ENCODE data around the gene GABBR2. TPM values are rescaled to one million over a fixed set of nuclear protein-coding genes. Genes with fewer than 3 reads are reported as not detected.

GABBR2 gene
- total and polyA plus RNA-seq, 2 experiments from 2014 or later = 0.89 to 1.3 TPM

DNA sequence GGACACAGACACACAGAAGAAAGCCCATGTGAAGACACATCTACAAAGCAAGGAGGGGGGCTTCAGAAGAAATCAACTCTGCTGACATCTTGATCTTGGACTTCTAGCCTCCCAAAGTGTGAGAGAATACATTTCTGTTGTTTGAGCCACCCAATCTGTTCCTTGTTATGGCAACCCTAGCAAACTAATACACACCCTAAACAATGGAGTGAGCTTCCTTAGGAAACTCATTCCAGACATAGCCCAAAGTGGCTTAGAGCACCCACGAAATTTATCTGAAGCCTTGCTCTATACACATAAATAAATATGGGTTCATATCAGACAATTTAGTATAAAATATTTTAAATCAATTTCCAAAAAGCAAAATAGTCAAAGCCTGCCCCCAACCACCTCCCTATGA is 445.7 kb downstream of the GABBR2 start:
- no peaks in the 10 kb centered on the region for H3K9me3 Mint-ChIP-seq
- H3K27ac Mint-ChIP-seq = no peak overlapping the region
- Histone ChIP-seq H4K20me1 (replicated peaks; ENCODE audit: insufficient read depth) (no peaks in the 10 kb centered on the region), H3K4me2 (no peak overlapping the region), H3K4me3 (no peak overlapping the region), H3K79me2 (replicated peaks; ENCODE audit: insufficient read depth) (no peaks in the 10 kb centered on the region), H3K4me1 (ENCODE audit: insufficient read depth) (peaks cover 4% of the 10 kb centered on the region; the same call in 1 of the 2 replicates), H2AFZ (0 out of 2 replicates have a peak overlapping the region, but pooled peaks have one; percentile 6), H3F3A (replicated peaks; ENCODE audit: low read depth) (no peaks in the 10 kb centered on the region), H3K27ac (ENCODE audit: low read depth) (no peak overlapping the region), H3K36me3 (ENCODE audit: insufficient read depth) (no peaks in the 10 kb centered on the region), H3K27me3 (ENCODE audit: insufficient read depth) (no peaks in the 10 kb centered on the region), H3K9me2 (ENCODE audit: insufficient read depth) (no peaks in the 10 kb centered on the region)
- H3K4me1 Mint-ChIP-seq = peaks cover 19% of the 10 kb centered on the region
- ATAC-seq (no peak), DNase-seq (ENCODE audit: low spot score) (no peak)
- H3K36me3 Mint-ChIP-seq (ENCODE audit: low read depth) = no peaks in the 10 kb centered on the region
- no peak overlapping the region for H3K4me3 Mint-ChIP-seq
- TF ChIP-seq POLR2AphosphoS5 (IDR thresholded peaks at IDR 0.05; ENCODE audit: low read depth) (no peak), STAT1 (IDR thresholded peaks at IDR 0.05; ENCODE audit: unreplicated experiment) (no peak), ZNF114 (CRISPR knock-in tag; IDR thresholded peaks at IDR 0.05) (no peak), JUNB (IDR thresholded peaks at IDR 0.05; ENCODE audit: unreplicated experiment) (no peak), ZNF331 (CRISPR knock-in tag; IDR thresholded peaks at IDR 0.05; ENCODE audit: low read depth) (no peak), NANOG (IDR thresholded peaks at IDR 0.05; ENCODE audit: borderline replicate concordance) (no peak), EZH2phosphoT487 (IDR thresholded peaks at IDR 0.05; ENCODE audit: unreplicated experiment) (no peak), EZH2 (IDR thresholded peaks at IDR 0.05; ENCODE audit: low read depth, unreplicated experiment) (no peak), CREB1 (CRISPR knock-in tag; IDR thresholded peaks at IDR 0.05; ENCODE audit: low read depth) (no peak)
- TF ChIP-seq, protein P1, sequence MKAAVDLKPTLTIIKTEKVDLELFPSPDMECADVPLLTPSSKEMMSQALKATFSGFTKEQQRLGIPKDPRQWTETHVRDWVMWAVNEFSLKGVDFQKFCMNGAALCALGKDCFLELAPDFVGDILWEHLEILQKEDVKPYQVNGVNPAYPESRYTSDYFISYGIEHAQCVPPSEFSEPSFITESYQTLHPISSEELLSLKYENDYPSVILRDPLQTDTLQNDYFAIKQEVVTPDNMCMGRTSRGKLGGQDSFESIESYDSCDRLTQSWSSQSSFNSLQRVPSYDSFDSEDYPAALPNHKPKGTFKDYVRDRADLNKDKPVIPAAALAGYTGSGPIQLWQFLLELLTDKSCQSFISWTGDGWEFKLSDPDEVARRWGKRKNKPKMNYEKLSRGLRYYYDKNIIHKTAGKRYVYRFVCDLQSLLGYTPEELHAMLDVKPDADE (IDR thresholded peaks at IDR 0.05) = no peak
- TF ChIP-seq, protein P2, sequence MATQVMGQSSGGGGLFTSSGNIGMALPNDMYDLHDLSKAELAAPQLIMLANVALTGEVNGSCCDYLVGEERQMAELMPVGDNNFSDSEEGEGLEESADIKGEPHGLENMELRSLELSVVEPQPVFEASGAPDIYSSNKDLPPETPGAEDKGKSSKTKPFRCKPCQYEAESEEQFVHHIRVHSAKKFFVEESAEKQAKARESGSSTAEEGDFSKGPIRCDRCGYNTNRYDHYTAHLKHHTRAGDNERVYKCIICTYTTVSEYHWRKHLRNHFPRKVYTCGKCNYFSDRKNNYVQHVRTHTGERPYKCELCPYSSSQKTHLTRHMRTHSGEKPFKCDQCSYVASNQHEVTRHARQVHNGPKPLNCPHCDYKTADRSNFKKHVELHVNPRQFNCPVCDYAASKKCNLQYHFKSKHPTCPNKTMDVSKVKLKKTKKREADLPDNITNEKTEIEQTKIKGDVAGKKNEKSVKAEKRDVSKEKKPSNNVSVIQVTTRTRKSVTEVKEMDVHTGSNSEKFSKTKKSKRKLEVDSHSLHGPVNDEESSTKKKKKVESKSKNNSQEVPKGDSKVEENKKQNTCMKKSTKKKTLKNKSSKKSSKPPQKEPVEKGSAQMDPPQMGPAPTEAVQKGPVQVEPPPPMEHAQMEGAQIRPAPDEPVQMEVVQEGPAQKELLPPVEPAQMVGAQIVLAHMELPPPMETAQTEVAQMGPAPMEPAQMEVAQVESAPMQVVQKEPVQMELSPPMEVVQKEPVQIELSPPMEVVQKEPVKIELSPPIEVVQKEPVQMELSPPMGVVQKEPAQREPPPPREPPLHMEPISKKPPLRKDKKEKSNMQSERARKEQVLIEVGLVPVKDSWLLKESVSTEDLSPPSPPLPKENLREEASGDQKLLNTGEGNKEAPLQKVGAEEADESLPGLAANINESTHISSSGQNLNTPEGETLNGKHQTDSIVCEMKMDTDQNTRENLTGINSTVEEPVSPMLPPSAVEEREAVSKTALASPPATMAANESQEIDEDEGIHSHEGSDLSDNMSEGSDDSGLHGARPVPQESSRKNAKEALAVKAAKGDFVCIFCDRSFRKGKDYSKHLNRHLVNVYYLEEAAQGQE (IDR thresholded peaks at IDR 0.05; ENCODE audit: unreplicated experiment) = no peak
- TF ChIP-seq, protein P3, sequence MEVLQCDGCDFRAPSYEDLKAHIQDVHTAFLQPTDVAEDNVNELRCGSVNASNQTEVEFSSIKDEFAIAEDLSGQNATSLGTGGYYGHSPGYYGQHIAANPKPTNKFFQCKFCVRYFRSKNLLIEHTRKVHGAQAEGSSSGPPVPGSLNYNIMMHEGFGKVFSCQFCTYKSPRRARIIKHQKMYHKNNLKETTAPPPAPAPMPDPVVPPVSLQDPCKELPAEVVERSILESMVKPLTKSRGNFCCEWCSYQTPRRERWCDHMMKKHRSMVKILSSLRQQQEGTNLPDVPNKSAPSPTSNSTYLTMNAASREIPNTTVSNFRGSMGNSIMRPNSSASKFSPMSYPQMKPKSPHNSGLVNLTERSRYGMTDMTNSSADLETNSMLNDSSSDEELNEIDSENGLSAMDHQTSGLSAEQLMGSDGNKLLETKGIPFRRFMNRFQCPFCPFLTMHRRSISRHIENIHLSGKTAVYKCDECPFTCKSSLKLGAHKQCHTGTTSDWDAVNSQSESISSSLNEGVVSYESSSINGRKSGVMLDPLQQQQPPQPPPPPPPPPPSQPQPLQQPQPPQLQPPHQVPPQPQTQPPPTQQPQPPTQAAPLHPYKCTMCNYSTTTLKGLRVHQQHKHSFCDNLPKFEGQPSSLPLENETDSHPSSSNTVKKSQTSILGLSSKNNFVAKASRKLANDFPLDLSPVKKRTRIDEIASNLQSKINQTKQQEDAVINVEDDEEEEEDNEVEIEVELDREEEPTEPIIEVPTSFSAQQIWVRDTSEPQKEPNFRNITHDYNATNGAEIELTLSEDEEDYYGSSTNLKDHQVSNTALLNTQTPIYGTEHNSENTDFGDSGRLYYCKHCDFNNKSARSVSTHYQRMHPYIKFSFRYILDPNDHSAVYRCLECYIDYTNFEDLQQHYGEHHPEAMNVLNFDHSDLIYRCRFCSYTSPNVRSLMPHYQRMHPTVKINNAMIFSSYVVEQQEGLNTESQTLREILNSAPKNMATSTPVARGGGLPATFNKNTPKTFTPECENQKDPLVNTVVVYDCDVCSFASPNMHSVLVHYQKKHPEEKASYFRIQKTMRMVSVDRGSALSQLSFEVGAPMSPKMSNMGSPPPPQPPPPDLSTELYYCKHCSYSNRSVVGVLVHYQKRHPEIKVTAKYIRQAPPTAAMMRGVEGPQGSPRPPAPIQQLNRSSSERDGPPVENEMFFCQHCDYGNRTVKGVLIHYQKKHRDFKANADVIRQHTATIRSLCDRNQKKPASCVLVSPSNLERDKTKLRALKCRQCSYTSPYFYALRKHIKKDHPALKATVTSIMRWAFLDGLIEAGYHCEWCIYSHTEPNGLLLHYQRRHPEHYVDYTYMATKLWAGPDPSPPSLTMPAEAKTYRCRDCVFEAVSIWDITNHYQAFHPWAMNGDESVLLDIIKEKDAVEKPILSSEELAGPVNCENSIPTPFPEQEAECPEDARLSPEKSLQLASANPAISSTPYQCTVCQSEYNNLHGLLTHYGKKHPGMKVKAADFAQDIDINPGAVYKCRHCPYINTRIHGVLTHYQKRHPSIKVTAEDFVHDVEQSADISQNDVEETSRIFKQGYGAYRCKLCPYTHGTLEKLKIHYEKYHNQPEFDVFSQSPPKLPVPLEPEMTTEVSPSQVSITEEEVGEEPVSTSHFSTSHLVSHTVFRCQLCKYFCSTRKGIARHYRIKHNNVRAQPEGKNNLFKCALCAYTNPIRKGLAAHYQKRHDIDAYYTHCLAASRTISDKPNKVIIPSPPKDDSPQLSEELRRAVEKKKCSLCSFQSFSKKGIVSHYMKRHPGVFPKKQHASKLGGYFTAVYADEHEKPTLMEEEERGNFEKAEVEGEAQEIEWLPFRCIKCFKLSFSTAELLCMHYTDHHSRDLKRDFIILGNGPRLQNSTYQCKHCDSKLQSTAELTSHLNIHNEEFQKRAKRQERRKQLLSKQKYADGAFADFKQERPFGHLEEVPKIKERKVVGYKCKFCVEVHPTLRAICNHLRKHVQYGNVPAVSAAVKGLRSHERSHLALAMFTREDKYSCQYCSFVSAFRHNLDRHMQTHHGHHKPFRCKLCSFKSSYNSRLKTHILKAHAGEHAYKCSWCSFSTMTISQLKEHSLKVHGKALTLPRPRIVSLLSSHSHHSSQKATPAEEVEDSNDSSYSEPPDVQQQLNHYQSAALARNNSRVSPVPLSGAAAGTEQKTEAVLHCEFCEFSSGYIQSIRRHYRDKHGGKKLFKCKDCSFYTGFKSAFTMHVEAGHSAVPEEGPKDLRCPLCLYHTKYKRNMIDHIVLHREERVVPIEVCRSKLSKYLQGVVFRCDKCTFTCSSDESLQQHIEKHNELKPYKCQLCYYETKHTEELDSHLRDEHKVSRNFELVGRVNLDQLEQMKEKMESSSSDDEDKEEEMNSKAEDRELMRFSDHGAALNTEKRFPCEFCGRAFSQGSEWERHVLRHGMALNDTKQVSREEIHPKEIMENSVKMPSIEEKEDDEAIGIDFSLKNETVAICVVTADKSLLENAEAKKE (CRISPR knock-in tag; IDR thresholded peaks at IDR 0.05) = no peak
- TF ChIP-seq, protein P4, sequence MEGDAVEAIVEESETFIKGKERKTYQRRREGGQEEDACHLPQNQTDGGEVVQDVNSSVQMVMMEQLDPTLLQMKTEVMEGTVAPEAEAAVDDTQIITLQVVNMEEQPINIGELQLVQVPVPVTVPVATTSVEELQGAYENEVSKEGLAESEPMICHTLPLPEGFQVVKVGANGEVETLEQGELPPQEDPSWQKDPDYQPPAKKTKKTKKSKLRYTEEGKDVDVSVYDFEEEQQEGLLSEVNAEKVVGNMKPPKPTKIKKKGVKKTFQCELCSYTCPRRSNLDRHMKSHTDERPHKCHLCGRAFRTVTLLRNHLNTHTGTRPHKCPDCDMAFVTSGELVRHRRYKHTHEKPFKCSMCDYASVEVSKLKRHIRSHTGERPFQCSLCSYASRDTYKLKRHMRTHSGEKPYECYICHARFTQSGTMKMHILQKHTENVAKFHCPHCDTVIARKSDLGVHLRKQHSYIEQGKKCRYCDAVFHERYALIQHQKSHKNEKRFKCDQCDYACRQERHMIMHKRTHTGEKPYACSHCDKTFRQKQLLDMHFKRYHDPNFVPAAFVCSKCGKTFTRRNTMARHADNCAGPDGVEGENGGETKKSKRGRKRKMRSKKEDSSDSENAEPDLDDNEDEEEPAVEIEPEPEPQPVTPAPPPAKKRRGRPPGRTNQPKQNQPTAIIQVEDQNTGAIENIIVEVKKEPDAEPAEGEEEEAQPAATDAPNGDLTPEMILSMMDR (conservative IDR thresholded peaks at IDR 0.05; ENCODE audit: low read depth in 2 of 2) = no peak
- H3K27me3 Mint-ChIP-seq (ENCODE audit: insufficient read depth, low read depth, poor library complexity) = no peaks in the 10 kb centered on the region

Data from GM23338 (cell line).